M059J (cell line): ENCODE measurements around the gene WDR18. TPM values are rescaled to one million over a fixed set of nuclear protein-coding genes. Genes with fewer than 3 reads are reported as not detected.
A peak's percentile ranks its signal among the peaks of the same experiment; 100 is the strongest.

ENCODE experiments used
- DNase-seq: peaks from one replicate; pipeline ENCODE4 v3.0.0-alpha.2; 2012; ENCODE audit warnings: low read depth
- total RNA-seq: library from RNA; depleted of rRNA; stranded (reverse); fragments of >200 nt; shearing (Covaris generic); gene quantifications from 2 replicates; pipeline ENCODE4 v1.2.3, GENCODE V29; 2014; rRNA removed

The WDR18 gene, protein sequence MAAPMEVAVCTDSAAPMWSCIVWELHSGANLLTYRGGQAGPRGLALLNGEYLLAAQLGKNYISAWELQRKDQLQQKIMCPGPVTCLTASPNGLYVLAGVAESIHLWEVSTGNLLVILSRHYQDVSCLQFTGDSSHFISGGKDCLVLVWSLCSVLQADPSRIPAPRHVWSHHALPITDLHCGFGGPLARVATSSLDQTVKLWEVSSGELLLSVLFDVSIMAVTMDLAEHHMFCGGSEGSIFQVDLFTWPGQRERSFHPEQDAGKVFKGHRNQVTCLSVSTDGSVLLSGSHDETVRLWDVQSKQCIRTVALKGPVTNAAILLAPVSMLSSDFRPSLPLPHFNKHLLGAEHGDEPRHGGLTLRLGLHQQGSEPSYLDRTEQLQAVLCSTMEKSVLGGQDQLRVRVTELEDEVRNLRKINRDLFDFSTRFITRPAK
- total RNA-seq: 48.9 and 70.4 TPM in 2 replicates

DNA sequence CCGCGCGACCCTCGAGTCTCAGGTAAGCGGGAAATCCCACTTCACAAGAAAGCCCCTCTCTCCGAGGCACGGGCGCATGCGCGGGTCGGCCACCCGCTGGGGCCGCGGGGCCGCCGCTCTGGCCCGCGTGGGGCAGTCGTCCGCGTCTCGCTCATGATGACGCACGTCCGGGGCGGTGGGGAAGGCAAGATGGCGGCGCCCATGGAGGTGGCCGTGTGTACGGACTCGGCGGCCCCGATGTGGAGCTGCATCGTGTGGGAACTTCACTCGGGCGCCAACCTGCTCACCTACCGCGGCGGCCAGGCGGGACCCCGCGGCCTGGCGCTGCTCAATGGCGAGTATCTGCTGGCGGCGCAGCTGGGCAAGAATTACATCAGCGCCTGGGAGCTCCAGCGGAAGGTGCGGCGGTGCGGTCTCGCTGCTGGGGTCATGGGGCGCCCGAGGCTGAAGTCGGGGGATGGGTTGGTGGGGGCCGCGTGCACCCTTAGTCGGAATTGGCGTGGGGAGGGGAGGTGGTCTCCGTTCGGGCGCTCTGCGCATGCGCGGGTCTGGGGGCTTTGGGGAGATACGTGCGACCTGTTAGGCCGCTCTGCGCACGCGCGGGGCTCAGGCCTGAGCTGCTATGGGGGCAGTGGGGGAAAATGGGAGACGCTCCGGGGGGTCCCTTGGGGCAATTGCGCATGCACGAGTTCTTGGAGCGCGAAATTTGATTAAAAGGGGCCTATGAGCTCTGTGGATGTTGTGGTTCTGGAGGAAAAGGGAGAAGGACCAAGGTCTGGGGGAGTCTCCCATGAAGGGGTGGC is at the start of gene WDR18:
TSS of gene WDR18 (plus strand) at position 181 of the 803 bp plus-strand sequence. CDS start at position 190, 9 bp downstream.
- peak; percentile 87 for DNase-seq

DNA sequence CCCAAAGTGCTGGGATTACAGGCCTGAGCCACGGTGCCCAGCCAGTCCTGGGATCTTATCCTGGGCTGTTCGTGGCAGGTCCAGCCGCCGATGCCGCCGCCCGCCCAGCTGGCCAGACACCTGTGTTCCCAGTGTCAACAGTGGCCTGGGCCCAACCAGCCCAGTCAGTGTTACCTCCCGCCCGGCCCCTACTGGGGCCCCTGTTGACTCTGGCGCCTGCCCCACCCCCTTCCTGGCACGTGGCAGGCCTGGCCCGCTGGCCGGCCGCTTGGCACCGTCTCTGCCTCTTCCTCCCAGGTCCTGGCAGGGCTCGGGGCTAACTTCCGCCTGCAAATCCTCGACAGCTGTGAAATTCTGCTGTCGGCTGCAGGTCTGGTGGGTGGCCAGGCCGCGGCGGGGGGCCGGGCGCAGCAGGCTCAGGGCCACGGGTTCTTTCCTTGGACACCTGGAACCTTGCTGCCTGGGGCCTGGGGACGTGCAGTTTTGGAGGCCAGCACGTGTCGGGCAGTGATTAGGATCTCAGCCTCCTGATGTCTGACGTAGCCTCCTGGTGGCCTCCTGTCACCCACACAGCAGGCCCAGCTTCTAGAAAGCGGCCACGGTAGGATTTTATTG is 49.2 kb upstream of the WDR18 start:
- DNase-seq: peak; percentile 45

DNA sequence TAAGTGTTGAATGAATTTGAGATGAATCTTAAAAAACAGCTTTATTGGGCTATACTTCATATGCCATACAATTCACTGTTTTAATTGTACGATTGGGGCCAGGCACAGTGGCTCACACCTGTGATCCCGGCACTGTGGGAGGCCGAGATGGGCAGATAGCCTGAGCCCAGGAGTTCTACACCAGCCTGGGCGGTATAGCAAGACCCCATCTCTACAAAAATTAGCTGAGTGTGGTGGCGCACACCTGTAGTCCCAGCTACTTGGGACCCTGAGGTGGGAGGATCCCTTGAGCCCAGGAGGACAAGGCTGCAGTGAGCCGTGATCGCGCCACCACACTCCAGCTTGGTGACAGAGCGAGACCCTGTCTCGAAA is 48.0 kb upstream of the WDR18 start:
- no peak for DNase-seq

DNA sequence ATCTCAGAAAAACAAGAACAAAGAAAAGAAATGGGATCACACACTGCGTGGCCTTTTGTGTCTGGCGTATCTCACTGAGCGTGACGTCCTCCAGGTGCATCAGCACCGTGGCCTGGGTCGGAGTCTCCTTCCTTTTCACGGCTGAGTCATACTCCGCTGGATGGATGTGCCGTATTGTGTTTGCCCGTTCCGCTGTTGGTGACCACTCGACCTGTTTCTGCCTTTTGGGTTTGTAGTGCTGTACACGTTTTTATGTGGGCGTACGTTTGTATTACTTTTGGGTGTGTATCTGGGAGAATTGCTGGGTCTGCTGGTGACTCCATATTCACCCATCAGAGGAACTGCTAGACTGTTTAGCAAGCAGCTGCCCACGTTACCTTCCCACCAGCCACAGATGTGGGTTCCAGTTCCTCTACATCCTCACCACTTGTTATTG is 46.9 kb upstream of the WDR18 start:
- DNase-seq: no peak

DNA sequence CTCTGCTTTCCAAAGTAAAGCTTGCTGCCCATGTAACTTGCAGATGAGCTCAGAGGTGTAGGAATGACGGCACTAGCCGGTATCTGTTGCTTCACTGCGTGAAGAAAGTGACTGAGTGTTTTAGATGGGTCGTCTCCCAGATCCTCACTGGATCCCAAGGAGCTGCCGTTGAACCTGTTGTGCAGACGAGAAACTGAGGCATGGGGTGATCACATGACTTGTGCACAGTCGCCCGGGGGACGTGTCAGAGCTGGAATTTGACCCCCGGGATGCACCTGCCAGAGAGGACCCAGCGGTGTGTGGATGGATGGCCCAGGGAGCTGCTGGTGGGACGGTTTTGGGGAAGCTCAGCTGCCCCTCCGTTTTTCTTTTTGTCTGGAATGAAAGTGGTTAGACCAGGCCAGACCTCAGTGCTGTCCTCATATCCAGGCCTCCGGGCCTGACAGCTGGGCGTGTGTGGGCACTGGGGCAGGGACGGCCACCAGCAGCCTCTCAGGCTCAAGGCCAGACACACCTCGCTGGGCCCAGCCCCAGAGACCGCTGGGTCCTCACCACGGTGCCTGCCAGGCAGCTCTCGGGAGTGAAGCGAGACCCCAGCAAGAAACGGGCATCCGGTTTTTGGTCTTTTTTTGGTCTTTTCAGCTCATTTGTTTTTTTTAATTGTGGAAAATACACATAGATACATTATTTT is 45.8 kb upstream of the WDR18 start:
- DNase-seq: no peak

DNA sequence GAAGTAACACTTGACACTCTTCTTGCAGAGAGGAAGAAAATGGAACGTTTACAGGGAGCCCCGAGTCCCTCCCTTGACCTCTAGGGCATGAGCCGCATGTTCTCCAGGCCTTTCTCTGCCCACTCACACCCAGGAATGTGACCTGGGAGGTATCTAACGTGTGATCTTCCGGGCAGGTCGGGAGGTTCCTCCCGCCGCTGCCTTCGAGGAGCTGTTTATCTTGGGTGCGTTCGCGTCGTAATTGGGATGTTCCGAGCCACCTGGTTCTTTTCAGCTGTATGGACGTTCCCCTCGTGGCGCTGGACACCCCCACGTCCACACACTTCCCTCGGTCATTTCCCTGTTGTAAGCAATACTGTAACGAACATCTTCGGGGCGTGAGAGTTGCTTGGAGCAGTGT is 44.7 kb upstream of the WDR18 start:
- DNase-seq: no peak

DNA sequence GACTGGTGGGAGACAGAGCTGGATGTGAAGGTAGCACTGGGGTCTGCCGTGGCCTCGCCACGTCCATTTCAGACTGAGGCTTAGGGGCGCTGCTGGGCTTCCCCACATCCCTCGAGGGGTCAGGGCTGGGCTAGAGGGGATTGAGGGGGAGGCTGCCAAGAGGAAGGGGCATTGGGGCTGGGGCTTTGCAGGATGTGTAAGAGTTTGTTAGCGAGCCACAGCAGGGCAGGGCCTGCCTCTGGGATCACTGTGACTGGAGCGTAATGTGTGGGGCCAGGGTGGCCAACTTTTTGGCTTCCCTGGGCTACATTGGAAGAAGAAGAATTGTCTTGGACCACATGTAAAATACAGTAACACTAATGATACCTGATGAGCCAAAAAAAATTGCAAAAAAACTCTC is 44.2 kb upstream of the WDR18 start:
- DNase-seq: no peak

DNA sequence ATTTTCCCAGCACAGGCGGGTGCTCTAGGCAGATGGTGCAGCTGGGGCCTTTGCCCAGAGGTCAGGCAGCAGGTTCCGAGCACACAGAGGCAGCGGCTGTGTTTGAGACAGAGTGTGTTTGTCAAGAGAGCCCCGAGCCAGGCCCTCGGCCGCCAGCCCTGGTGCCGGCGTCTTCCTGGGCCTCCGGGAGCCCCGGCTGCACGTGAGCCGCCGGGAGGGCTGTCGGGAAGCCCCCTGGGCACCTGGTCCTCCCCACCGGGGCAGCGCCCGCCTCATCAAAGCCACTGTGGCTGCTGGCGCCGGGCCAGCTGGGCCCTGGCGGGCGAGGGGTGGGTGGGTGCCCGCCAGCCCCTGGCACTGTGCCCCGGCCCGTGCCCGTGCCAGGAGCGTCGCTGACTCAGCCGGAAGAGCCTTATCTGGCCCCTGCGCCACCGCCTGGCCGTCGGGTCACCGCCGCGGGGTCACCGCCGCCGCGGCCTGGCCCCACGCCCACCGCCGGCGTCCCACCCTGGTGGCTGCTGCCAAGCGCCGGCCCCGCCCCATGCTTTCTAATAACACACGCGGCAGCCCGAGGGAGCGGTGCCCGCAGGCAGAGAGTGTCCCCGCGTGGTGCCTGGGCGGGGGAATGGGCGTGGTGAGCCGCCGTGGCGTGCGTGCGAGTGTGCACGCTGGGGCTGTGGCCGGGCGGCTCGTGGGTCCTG is 43.4 kb upstream of the WDR18 start:
- peak; percentile 86 for DNase-seq

DNA sequence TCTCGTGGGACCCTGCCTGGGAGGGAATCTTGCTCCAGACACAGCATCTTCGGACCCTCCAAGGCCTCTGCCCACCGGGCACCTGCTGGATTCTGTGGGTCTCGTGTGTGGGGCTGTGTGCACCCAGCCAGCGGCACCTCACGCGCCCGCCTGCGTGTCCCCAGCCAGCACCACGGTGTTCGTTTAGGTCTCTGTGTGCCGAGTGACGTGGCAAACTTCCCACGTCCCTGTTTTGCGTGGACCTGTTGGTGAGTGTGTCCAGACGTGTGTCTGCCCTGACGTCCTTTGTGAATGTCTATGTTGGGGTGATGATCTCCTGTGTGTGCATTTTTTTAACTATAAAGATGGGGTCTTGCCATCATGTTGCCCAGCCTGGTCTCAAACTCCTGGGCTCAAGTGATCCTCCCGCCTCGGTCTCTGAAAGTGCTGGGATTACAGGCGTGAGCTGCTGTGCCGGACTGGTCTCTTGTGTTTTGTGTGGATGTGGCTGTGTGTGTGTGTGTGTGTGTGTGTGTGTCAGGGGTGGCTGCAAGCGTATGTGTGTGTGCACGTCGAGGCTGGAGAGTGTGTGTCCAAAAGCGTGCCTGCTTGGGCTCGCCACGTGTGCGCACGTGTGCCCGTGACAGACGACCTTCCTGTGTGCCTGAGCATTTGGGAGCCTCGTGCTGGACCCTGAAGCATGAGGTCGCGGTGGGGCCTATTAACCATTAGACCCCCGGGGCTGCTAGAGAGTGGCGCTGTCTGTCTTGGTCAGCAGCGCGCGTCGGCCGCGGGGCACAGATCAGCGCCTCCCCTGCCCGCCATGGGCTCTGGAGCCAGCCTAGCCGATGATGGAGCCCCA is 42.6 kb upstream of the WDR18 start:
- no peak for DNase-seq

DNA sequence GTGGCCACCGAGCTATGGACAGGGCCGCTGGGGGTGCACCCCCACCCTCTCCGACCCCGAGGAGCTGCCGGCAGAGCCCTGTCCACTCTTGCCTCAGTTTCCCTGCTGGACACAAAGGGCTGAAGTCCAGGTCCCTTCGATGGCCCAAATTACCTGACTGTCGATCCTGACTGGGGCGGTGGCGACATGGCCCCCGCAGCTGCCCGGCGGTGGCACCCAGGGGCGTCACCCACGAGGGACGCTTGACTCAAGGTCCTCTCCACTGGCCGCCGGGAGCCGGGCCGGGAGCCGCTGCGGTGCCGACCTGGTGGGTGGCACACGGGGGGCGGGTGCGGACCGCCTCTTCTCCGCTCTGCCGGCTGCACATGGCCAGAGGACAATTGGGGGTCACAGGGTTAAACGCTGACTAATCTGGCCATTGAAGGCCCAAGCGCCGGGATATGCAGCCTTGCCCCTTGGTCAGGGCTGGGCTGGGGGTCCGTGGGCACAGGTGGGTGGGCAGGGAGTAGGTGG is 42.0 kb upstream of the WDR18 start:
- no peak for DNase-seq

DNA sequence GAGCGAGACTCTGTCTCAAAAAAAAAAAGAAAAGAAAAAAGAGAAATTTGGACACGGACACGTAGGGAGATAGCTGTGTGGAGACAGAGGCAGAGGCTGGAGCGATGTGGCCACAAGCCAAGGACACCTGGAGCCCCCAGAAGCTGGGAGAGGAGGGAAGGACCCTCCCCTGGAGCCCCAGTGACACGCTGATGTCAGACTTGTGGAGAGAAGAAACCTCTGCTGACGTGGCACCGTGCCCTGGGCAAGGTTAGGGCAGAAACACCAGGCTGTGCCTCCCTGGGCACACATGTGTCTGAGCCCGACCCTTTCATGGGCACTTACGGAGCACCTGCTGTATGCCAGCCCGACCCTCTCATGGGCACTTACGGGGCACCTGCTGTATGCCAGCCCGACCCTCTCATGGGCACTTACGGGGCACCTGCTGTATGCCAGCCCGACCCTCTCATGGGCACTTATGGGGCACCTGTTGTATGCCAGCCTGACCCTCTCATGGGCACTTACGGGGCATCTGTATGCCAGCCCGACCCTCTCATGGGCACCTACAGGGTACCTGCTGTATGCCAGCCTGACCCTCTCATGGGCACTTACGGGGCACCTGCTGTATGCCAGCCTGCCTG is 40.5 kb upstream of the WDR18 start:
- DNase-seq: no peak

DNA sequence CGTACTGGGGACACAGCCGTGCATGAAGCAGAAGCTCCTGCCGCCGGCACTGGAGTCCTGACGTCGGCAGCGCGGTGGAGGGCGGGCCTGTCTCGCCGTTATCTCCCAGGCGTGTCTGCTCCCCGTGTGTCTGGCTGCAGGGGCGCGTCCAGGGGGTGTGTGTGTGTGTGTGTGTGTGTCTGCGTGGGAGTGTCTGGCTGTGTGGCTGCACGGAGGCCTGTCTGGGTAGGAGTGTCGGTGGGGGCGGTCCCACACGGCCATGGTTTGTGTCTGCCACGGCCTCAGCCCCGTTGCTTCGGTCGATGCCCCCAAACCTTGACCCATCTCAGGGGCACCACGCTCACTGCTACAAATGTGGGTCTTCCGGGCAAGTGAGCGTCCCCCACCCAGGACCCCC is 40.0 kb upstream of the WDR18 start:
- DNase-seq: no peak

DNA sequence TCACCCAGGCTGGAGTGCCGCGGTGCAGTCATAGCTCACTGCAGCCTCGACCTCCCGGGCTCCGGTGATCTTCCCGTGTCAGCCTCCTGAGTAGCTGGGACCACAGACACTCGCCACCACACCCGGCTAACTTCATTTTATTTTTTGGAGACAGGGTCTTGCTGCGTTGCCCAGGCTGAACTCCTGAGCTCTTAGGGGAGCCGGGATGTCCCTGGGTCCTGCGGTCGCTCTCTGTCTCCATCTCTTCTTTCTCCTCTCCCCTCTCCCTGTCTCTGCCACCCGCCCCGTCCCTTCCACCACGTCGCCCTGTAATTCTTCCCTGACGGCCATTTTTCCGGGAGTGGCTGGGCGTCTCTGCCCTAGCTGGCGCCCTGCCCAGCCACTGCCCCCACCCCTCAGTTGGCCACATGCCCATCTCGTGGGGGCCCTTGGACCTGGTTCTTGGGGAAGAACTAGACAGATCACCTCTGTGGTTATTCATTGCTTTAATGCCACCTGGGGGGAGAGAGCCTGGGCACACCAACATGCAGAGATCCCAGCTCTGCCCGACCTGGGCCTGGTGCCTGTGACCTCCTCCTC is 39.4 kb upstream of the WDR18 start:
- DNase-seq: no peak

DNA sequence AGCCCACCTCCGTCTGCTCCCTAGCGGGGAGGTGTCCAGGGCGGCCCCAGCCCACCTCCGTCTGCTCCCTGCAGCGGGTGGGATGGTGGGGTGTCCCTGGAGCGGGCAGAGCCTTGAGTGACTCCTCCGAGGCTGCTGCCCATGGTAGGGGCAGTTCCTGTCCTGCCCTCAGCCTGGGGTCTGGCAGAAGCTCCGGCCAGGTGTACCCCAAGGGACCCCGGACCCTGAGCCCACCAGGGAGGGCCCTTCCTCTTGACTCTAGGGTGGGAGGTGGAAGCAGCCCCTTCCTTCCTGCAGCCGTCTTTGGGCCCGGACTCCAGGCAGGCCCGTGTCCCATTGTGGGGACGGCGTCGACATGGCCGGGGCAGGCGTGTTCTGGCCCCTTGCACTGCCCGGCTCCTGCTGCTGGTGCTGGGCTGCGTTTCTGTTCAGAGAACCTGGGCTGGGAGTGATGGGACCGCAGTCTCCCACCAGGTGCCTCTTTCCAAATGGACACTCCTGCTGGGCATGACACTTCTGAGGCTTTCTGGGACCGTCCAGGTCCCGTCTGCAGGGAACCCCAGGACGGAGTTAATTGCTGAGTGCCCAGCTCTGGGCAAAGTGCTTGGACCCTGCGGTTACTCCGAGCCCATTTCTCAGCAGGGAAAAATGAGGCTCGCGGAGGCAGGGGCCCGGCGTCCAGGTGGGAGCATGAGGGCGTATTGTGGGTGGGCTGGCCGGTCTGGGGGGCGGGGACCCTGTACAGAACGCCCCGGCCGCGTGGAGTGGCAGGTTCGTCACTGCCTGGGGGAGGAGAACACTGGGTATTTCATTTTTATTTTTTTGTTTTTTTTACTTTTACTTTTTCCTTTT is 38.5 kb upstream of the WDR18 start:
- no peak for DNase-seq

DNA sequence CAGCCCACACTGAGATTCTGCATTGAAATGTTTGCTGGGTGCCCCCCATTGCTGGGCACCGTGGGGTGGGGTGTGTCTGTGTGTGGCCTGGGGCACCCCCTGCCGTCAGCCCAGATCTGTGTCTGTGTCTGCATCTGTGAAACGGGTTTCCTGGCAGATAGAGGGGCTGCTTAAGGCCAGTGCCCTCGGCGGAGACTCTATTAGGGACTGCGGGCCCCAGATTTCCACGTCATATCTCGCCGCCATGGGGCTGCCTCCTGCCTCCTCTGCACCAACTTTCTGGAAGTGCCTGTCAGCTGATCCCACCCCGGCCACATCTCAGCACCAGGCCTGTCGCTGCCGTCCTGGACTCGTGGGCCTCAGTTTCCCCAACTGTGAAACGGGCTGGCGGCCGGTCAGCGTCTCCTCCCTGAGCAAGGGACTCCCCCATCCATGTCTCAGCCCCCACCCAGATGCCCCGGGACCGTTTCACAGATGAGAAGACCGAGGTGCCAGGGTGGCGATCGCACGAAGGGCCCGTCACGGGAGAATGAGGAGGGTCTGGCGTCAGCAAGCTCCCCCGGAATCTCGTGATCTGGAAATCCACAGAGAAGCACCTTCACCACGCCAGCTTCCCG is 36.9 kb upstream of the WDR18 start:
- no peak for DNase-seq

DNA sequence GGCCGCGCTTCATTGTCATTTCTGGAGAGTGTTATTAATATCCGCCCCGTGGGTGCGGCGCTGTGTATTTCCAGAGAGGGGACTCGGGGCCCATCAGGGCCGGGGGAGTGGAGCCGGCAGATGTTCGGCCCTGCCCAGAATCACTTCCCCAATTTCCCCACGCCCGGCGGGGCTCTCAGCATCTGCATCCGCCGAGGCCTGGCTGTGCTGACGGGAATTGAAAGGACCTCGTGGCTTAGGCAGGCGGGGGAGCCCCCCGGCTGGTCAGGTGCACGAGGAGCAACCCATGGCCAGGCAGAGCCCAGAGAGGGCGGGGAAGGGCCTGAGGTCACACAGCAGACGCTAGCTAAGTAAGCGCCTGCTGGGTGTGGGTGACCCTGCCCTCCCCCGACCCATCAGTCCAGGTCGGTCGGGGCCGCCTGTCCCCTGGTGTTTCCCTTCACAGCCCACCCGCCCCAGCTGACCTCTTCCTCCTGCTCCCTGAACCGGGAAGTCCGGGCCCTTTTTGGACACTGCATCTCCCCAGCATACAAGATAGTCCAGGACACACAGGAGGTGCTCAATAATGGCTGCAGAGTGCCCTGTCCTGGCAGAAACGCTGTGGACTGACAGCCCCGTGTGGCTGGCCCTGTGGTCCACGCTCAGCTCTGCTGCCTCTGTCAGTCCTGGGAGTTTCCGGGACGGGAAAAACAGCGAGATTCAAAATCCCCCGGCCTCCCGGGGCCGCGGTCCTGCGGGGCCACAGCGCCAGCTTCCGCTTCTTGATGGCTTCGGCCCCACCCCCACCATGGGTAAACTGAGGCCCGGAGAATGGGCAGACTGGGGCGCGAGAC is 36.2 kb upstream of the WDR18 start:
- no peak for DNase-seq
